Endothelial cell of umbilical vein (primary cell): ENCODE data around the gene RTP3.

Source experiments
- EZH2 ChIP-seq: IDR thresholded peaks from 2 replicates; pipeline ENCODE4 v1.6.1; 2012; ENCODE audit warnings: borderline replicate concordance, low read depth, mild to moderate bottlenecking, moderate library complexity, low read length, inconsistent platforms; ENCODE audit not compliant: severe bottlenecking
- GATA2 ChIP-seq: IDR thresholded peaks from 2 replicates; pipeline ENCODE4 v1.7.0; 2011; ENCODE audit warnings: low read depth, mild to moderate bottlenecking, moderate library complexity, mixed read lengths, low read length; ENCODE audit not compliant: insufficient read length, insufficient read depth
- JUN ChIP-seq: IDR thresholded peaks from 2 replicates; pipeline ENCODE4 v1.6.1; 2011; ENCODE audit warnings: borderline replicate concordance, low read depth; ENCODE audit not compliant: insufficient read length, insufficient read depth
- POLR2A ChIP-seq: IDR thresholded peaks from 2 replicates; pipeline ENCODE4 v1.6.1; 2012; ENCODE audit warnings: low read depth, mild to moderate bottlenecking, control low read depth, low read length
- POLR2AphosphoS5 ChIP-seq: IDR thresholded peaks from 2 replicates; pipeline ENCODE4 v1.6.1; 2012; ENCODE audit warnings: low read depth, mild to moderate bottlenecking, control low read depth, low read length, moderate library complexity; ENCODE audit not compliant: insufficient read depth
- TF ChIP-seq, protein P1 (sequence below), 2 donors: IDR thresholded peaks; 1 replicate in 1 of 2; 2 replicates in 1 of 2; pipeline ENCODE4 v1.5.1; 2011; ENCODE audit warnings: low read length in 2 of 2, mild to moderate bottlenecking in 2 of 2, moderate library complexity in 2 of 2, control low read depth in 1 of 2, inconsistent platforms in 1 of 2, low read depth in 1 of 2; ENCODE audit not compliant: insufficient read depth in 1 of 2; ENCODE audit errors: extremely low read depth in 1 of 2
- TF ChIP-seq, protein P2 (sequence below): IDR thresholded peaks from 2 replicates; pipeline ENCODE4 v1.6.1; 2011; ENCODE audit not compliant: insufficient read depth, insufficient read length

DNA sequence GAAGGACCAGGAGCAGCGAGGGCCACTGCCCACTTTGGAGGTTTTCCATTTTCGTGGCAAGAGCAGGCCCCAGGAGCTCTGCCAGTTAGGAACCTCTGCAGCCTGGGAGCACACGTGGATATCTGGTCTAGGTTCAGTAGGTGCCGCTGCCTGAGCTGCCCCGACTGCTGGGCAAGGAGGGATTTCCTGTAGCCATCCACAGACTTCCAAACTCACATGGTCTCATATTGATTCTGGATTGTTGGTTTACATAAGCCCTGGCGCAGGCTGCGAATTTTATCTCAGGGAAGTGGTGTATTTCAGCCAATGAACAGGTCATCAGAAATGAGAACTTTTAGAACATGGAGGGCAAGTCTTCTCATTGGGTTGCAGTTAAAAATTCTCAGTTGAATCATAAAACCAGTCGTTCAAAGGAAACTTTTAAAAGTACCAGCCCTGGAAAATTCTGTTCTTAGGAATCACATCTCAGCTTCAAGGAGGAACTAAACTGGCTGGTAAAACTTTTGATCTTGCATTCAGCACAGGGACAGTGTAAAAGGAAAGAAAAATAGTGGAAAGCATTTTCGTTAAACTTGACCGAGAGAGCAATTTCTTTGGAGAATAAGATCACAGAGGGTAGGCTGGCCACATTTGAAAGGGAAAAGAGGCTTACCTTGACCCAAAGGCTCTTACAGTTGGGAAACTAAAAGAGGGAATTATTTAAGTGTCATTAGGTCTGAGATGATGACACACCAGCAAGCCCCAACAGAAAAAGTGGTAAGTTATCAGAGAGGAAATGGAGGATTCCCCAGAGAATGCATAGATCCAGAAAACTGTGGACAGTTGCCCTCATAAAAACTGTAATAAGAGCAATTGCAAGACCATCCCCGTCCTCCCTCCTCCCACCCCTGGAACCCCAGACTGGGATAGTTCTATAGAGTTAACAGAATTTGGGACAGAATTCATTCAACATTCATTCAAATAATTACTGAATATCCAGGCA is 6.4 kb upstream of the RTP3 start:
- TF ChIP-seq POLR2A (no peak), EZH2 (no peak), POLR2AphosphoS5 (no peak), JUN (no peak), GATA2 (no peak)
- TF ChIP-seq, protein P1, sequence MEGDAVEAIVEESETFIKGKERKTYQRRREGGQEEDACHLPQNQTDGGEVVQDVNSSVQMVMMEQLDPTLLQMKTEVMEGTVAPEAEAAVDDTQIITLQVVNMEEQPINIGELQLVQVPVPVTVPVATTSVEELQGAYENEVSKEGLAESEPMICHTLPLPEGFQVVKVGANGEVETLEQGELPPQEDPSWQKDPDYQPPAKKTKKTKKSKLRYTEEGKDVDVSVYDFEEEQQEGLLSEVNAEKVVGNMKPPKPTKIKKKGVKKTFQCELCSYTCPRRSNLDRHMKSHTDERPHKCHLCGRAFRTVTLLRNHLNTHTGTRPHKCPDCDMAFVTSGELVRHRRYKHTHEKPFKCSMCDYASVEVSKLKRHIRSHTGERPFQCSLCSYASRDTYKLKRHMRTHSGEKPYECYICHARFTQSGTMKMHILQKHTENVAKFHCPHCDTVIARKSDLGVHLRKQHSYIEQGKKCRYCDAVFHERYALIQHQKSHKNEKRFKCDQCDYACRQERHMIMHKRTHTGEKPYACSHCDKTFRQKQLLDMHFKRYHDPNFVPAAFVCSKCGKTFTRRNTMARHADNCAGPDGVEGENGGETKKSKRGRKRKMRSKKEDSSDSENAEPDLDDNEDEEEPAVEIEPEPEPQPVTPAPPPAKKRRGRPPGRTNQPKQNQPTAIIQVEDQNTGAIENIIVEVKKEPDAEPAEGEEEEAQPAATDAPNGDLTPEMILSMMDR (IDR thresholded peaks at IDR 0.05; ENCODE audit: extremely low read depth in 1 of 2, insufficient read depth in 1 of 2, low read depth in 1 of 2, low read length in 2 of 2) = no peak
- TF ChIP-seq, protein P2, sequence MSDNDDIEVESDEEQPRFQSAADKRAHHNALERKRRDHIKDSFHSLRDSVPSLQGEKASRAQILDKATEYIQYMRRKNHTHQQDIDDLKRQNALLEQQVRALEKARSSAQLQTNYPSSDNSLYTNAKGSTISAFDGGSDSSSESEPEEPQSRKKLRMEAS = no peak
